ENCODE measurements around the gene DGKH.
"Not testable (repeated sequence)": the region's sequence is repeated elsewhere in the genome, so short reads cannot be mapped to it uniquely, and the experiment has no call there.

DNA sequence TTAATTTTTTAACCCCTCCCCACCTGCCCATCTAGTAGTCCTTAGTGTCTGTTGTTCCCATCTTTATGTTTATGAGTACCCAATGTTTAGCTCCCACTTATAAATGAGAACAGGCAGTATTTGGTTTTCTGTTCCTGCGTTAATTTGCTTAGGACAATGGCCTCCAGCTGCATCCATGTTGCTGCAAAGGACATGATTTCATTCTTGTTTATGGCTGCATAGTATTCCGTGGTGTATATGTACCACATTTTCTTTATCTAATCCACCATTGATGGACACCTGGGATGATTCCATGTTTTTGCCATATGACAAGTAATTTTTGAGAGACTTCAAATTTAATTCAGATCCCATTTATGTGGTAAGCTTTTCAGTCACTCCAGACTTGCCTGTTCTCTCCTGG is 47.8 kb downstream of the DGKH start:
- not testable (repeated sequence) for TF ChIP-seq POLR2A (IDR thresholded peaks at IDR 0.05; ENCODE audit: low read depth, low read length); TAF1 (IDR thresholded peaks at IDR 0.05; ENCODE audit: borderline replicate concordance, low read depth, low read length); POLR2AphosphoS5 (IDR thresholded peaks at IDR 0.05; ENCODE audit: low read depth, low read length)
